Measurements from ENCODE around the gene ZNF385C. TPM values are rescaled to one million over a fixed set of nuclear protein-coding genes. Genes with fewer than 3 reads are reported as not detected.

Gene ZNF385C
- total RNA-seq, 1 experiment from 2014 or later: 3.7 TPM

- H3K27me3 Mint-ChIP-seq (ENCODE audit: low read depth): peaks cover 33% of the 10 kb centered on the region
- H3K36me3 Mint-ChIP-seq: no peaks in the 10 kb centered on the region
- DNase-seq (ENCODE audit: low spot score) (no peak), ATAC-seq (no peak)
- H3K4me1 Mint-ChIP-seq: peaks cover 28% of the 10 kb centered on the region
- H3K4me3 Mint-ChIP-seq: no peak overlapping the region
- TF ChIP-seq ZNF512 (CRISPR knock-in tag; IDR thresholded peaks at IDR 0.05; ENCODE audit: borderline replicate concordance) (no peak), ZBTB43 (CRISPR knock-in tag; IDR thresholded peaks at IDR 0.05) (no peak), PRDM15 (CRISPR knock-in tag; IDR thresholded peaks at IDR 0.05) (no peak), GTF2I (CRISPR knock-in tag; conservative IDR thresholded peaks at IDR 0.05) (no peak), ATF3 (CRISPR knock-in tag; conservative IDR thresholded peaks at IDR 0.05) (no peak), ZBTB21 (CRISPR knock-in tag; IDR thresholded peaks at IDR 0.05; ENCODE audit: borderline replicate concordance) (no peak), RELA (CRISPR knock-in tag; IDR thresholded peaks at IDR 0.05; ENCODE audit: borderline replicate concordance) (no peak), USF1 (CRISPR knock-in tag; IDR thresholded peaks at IDR 0.05) (no peak), ELF4 (CRISPR knock-in tag; IDR thresholded peaks at IDR 0.05; ENCODE audit: low read depth) (no peak), GABPB1 (CRISPR knock-in tag; IDR thresholded peaks at IDR 0.05) (no peak), CBFB (CRISPR knock-in tag; IDR thresholded peaks at IDR 0.05; ENCODE audit: low read depth) (no peak), RORB (CRISPR knock-in tag; IDR thresholded peaks at IDR 0.05) (no peak), USF2 (CRISPR knock-in tag; IDR thresholded peaks at IDR 0.05) (no peak), ZNF671 (CRISPR knock-in tag; IDR thresholded peaks at IDR 0.05) (no peak)
- ChIA-PET CTCF (interaction anchor here (0.7 to 1.1 kb wide), 4 partner anchors 21 to 67 kb away, joined by 3 to 4 read pairs (median 4); no protein-coding TSS in a partner anchor), POLR2A (no interaction called here)
- H3K9me3 Mint-ChIP-seq: no peaks in the 10 kb centered on the region
- H3K27ac Mint-ChIP-seq: no peak overlapping the region; the same call in 1 of the 2 replicates
Measured at GRCh38 chr17:42094375-42095069, 3.8 kb downstream of the ZNF385C start.

GRCh38 chr17:42092939-42093338 is 5.3 kb downstream of the ZNF385C start:
- Mint-ChIP-seq H3K4me3 (no peak overlapping the region), H3K9me3 (no peaks in the 10 kb centered on the region), H3K4me1 (peaks cover 25% of the 10 kb centered on the region), H3K27me3 (ENCODE audit: low read depth) (peaks cover 23% of the 10 kb centered on the region), H3K36me3 (no peaks in the 10 kb centered on the region), H3K27ac (no peak overlapping the region)
- CTCF ChIA-PET: interaction anchor here (0.6 to 2.6 kb wide), 3 partner anchors 8 to 366 kb away, joined by 4 to 11 read pairs (median 5); no protein-coding TSS in a partner anchor
- ATAC-seq (no peak), DNase-seq (ENCODE audit: low spot score) (no peak)
- POLR2A ChIA-PET: interaction anchor here (0.6 kb wide), 1 partner anchor 28 kb away, joined by 5 read pairs; no protein-coding TSS in a partner anchor
- TF ChIP-seq ELF4 (CRISPR knock-in tag; IDR thresholded peaks at IDR 0.05; ENCODE audit: low read depth): no peak
- TF ChIP-seq ZSCAN18 (CRISPR knock-in tag; IDR thresholded peaks at IDR 0.05): no peak
- TF ChIP-seq OVOL2 (CRISPR knock-in tag; IDR thresholded peaks at IDR 0.05; ENCODE audit: borderline replicate concordance): no peak
- TF ChIP-seq ATF2 (CRISPR knock-in tag; IDR thresholded peaks at IDR 0.05; ENCODE audit: borderline replicate concordance, low read depth): no peak
- no peak for TF ChIP-seq GRHL2 (CRISPR knock-in tag; IDR thresholded peaks at IDR 0.05; ENCODE audit: insufficient replicate concordance, severe bottlenecking)
- TF ChIP-seq ZNF219 (CRISPR knock-in tag; IDR thresholded peaks at IDR 0.05; ENCODE audit: borderline replicate concordance): no peak
